Ishikawa (cell line): ENCODE measurements around the gene B4GALT2.

Source experiments
- CEBPB ChIP-seq: IDR thresholded peaks from 2 replicates; pipeline ENCODE4 v1.6.1; 2012
- CREB1 ChIP-seq: IDR thresholded peaks from 2 replicates; pipeline ENCODE4 v1.6.1; 2012; ENCODE audit warnings: low read depth
- EGR1 ChIP-seq: IDR thresholded peaks from 2 replicates; pipeline ENCODE4 v1.6.1; 2012
- EP300 ChIP-seq: IDR thresholded peaks from 2 replicates; pipeline ENCODE4 v1.6.1; 2012; ENCODE audit warnings: borderline replicate concordance
- FOXM1 ChIP-seq: IDR thresholded peaks from 2 replicates; pipeline ENCODE4 v1.6.1; 2012; ENCODE audit warnings: low read depth, borderline replicate concordance
- NFIC ChIP-seq: IDR thresholded peaks from 2 replicates; pipeline ENCODE4 v1.6.1; 2012
- RAD21 ChIP-seq: IDR thresholded peaks from 2 replicates; pipeline ENCODE4 v1.6.1; 2012; ENCODE audit warnings: low read depth
- REST ChIP-seq: IDR thresholded peaks from 2 replicates; pipeline ENCODE4 v1.6.1; 2012; ENCODE audit warnings: low read depth, mild to moderate bottlenecking
- TAF1 ChIP-seq: IDR thresholded peaks from 2 replicates; pipeline ENCODE4 v1.6.1; 2012; ENCODE audit warnings: low read depth, mild to moderate bottlenecking
- TCF12 ChIP-seq: IDR thresholded peaks from 2 replicates; pipeline ENCODE4 v1.6.1; 2012; ENCODE audit warnings: low read depth
- YY1 ChIP-seq: IDR thresholded peaks from 2 replicates; pipeline ENCODE4 v1.6.1; 2012; ENCODE audit warnings: low read depth
- ZBTB7A ChIP-seq: IDR thresholded peaks from 2 replicates; pipeline ENCODE4 v1.6.1; 2012; ENCODE audit warnings: low read depth
- TF ChIP-seq, protein P1 (sequence below): IDR thresholded peaks from 2 replicates; pipeline ENCODE4 v1.6.1; 2012
- TF ChIP-seq, protein P2 (sequence below): IDR thresholded peaks from 2 replicates; pipeline ENCODE4 v1.6.1; 2012

- TF ChIP-seq TAF1 (no peak), RAD21 (no peak), ZBTB7A (no peak), EP300 (no peak), EGR1 (no peak), FOXM1 (no peak), CREB1 (no peak), YY1 (no peak), REST (peak; percentile 93), CEBPB (no peak), TCF12 (no peak), NFIC (no peak)
- TF ChIP-seq, protein P1, sequence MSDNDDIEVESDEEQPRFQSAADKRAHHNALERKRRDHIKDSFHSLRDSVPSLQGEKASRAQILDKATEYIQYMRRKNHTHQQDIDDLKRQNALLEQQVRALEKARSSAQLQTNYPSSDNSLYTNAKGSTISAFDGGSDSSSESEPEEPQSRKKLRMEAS = no peak
- TF ChIP-seq, protein P2, sequence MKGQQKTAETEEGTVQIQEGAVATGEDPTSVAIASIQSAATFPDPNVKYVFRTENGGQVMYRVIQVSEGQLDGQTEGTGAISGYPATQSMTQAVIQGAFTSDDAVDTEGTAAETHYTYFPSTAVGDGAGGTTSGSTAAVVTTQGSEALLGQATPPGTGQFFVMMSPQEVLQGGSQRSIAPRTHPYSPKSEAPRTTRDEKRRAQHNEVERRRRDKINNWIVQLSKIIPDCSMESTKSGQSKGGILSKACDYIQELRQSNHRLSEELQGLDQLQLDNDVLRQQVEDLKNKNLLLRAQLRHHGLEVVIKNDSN = no peak
Observed at GRCh38 chr1:43968348-43968948, 10.6 kb upstream of the B4GALT2 start.
